ENCODE measurements around the gene ESR2. TPM values are rescaled to one million over a fixed set of nuclear protein-coding genes. Genes with fewer than 3 reads are reported as not detected.
A peak's percentile ranks its signal among the peaks of the same experiment; 100 is the strongest.

The ESR2 gene
- total RNA-seq, 5 donors from 2014 or later (not counting 1 experiment from before 2014, with no cell fraction given), result 0.20 to 0.70 (median 0.43) TPM; not detected in 1

DNA sequence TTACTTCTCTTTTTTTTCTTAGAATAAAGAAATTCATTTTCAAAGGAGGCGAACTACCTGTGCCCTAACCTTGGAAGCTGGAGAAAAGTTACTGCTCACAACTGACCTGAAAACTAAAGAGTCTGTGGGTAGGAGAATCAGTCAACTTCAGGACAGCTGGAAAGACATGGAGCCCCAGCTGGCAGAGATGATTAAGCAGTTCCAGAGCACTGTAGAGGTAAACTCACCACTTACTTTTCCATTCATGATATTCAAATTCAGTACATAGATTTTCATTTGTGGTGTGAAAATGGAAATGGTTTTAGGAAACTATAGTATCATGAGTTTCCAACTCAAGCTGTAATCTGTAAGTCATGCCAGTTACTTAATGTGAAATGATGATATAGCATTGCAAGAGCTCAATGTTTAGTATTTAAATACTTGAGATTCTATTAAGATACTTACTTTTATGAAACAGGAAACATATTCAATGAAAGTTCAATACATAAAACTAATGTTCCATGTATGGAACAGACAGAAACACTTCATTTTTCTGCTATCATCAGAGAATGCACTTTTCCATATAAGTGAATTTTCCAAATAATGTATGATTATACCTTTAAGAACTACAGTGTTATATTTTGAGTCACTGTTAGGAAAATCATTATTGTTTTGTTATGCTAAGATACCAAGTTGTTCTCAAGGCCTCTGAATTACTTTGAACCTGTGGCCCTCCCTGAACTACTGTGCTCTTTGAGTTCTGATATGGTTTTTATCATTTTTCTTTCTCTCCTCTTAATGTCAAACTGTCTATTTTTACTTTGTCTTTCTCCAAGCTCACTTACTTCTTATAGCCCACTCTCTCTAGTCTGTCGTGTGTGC is 119.0 kb downstream of the ESR2 start:
- no peaks in the 10 kb centered on the region for H3K4me1 ChIP-seq (ENCODE audit: control insufficient read depth in 1 of 2, extremely low read depth in 1 of 2, insufficient read depth in 2 of 2, low read length in 2 of 2)
- Mint-ChIP-seq H3K27me3 (no peaks in the 10 kb centered on the region), H3K9me3 (no peaks in the 10 kb centered on the region), H3K4me3 (no peak overlapping the region), H3K36me3 (peaks cover 62% of the 10 kb centered on the region), H3K4me1 (peaks cover 0 to 3% (median 0%) of the 10 kb centered on the region in 3 donors), H3K27ac (peak overlapping the region in 1 of 2 donors; percentile 22)
- no peaks in the 10 kb centered on the region for H3K27me3 ChIP-seq (replicated peaks in 1 of 2; ENCODE audit: control insufficient read depth in 2 of 2, extremely low read depth in 1 of 2, insufficient read depth in 2 of 2, low read length in 1 of 2)
- no peak overlapping the region for H3K4me3 ChIP-seq (ENCODE audit: control insufficient read depth in 1 of 2, extremely low read depth in 1 of 2, low read length in 1 of 2)
- WGBS (ENCODE audit: insufficient coverage), result no CpG with 5 or more reads among the region's 2 CpGs
- ATAC-seq (replicated peaks in 1 of 4) (no peak), DNase-seq (no peak)
- ChIA-PET CTCF (interaction anchor here in 1 of 2 donors (0.6 kb wide), 1 partner anchor 492 kb away, joined by 4 read pairs; no protein-coding TSS in a partner anchor), POLR2A (no interaction called here)
- H3K36me3 ChIP-seq (ENCODE audit: control insufficient read depth in 2 of 2, extremely low read depth in 1 of 2, insufficient read depth in 1 of 2, low read length in 1 of 2), result peaks cover 0 to 67% of the 10 kb centered on the region in 2 donors
- H3K9me3 ChIP-seq, result no peaks in the 10 kb centered on the region
- no peak overlapping the region for H3K27ac ChIP-seq (ENCODE audit: low read length)

DNA sequence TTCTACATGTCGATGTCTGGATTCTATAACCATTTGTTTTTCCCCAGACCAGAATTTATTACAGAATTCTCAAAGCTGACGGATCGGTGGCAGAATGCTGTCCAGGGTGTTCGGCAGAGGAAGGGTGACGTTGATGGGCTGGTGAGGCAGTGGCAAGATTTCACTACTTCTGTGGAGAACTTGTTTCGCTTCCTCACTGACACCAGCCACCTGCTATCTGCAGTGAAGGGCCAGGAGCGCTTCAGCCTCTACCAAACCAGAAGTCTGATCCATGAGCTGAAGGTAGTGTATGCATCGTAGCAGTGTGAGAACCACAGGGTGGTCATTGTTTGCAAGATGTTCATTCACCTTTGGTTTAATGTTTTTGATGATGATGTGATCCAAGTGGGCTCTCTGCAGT is 124.0 kb downstream of the ESR2 start:
- H3K27ac Mint-ChIP-seq, result no peak overlapping the region
- H3K36me3 Mint-ChIP-seq, result peaks cover 57% of the 10 kb centered on the region
- Histone ChIP-seq H3K27ac (ENCODE audit: low read length) (no peak overlapping the region), H3K9me3 (no peaks in the 10 kb centered on the region), H3K4me1 (ENCODE audit: control insufficient read depth in 1 of 2, extremely low read depth in 1 of 2, insufficient read depth in 2 of 2, low read length in 2 of 2) (no peaks in the 10 kb centered on the region), H3K36me3 (ENCODE audit: control insufficient read depth in 2 of 2, extremely low read depth in 1 of 2, insufficient read depth in 1 of 2, low read length in 1 of 2) (peaks cover 4 to 89% of the 10 kb centered on the region in 2 donors), H3K27me3 (replicated peaks in 1 of 2; ENCODE audit: control insufficient read depth in 2 of 2, extremely low read depth in 1 of 2, insufficient read depth in 2 of 2, low read length in 1 of 2) (no peaks in the 10 kb centered on the region), H3K4me3 (ENCODE audit: control insufficient read depth in 1 of 2, extremely low read depth in 1 of 2, low read length in 1 of 2) (no peak overlapping the region)
- DNase-seq (peak in 1 of 35 experiments; percentile 1), ATAC-seq (replicated peaks in 1 of 4) (no peak)
- CTCF ChIA-PET, result no interaction called here
- H3K4me1 Mint-ChIP-seq, result no peaks in the 10 kb centered on the region
- no peaks in the 10 kb centered on the region for H3K9me3 Mint-ChIP-seq
- H3K4me3 Mint-ChIP-seq, result no peak overlapping the region
- no peaks in the 10 kb centered on the region for H3K27me3 Mint-ChIP-seq
- 100% methylated on average over 1 of the region's 8 CpGs for WGBS (ENCODE audit: insufficient coverage)
- POLR2A ChIA-PET, result no interaction called here

DNA sequence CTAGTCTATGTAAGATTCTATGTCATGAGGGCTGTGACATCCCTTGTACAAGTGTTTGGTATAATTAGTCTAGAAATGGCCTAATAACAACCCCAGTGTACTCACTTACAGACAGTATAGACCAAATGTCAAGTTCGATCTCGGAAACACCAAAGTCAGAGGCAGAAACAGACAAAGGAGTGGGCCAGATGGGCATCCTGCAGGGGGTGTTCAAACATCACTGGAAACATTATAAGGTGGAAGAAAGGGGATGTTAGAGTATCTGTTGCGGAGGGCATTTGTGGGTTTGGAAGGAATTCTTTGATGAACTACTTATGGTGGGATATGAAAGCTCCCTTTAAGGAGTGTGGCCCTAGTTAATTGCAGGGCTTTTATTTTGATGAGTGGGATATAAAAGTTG is 134.6 kb downstream of the ESR2 start:
- H3K36me3 ChIP-seq (ENCODE audit: control insufficient read depth in 2 of 2, extremely low read depth in 1 of 2, insufficient read depth in 1 of 2, low read length in 1 of 2), result peaks cover 6 to 76% of the 10 kb centered on the region in 2 donors
- DNase-seq (no peak), ATAC-seq (replicated peaks in 1 of 4) (no peak)
- CTCF ChIA-PET, result interaction anchor here in 1 of 2 donors (0.6 kb wide), 1 partner anchor 380 kb away, joined by 3 read pairs; no protein-coding TSS in a partner anchor
- Mint-ChIP-seq H3K27me3 (no peaks in the 10 kb centered on the region), H3K27ac (no peak overlapping the region), H3K4me3 (no peak overlapping the region), H3K36me3 (peaks cover 77% of the 10 kb centered on the region), H3K9me3 (no peaks in the 10 kb centered on the region), H3K4me1 (no peaks in the 10 kb centered on the region)
- no peaks in the 10 kb centered on the region for H3K4me1 ChIP-seq (ENCODE audit: control insufficient read depth in 1 of 2, extremely low read depth in 1 of 2, insufficient read depth in 2 of 2, low read length in 2 of 2)
- peaks cover 2% of the 10 kb centered on the region for H3K9me3 ChIP-seq
- POLR2A ChIA-PET, result no interaction called here
- no peaks in the 10 kb centered on the region for H3K27me3 ChIP-seq (replicated peaks in 1 of 2; ENCODE audit: control insufficient read depth in 2 of 2, extremely low read depth in 1 of 2, insufficient read depth in 2 of 2, low read length in 1 of 2)
- H3K27ac ChIP-seq (ENCODE audit: low read length), result no peak overlapping the region
- H3K4me3 ChIP-seq (ENCODE audit: control insufficient read depth in 1 of 2, extremely low read depth in 1 of 2, low read length in 1 of 2), result no peak overlapping the region
- WGBS (ENCODE audit: insufficient coverage), result 100% methylated on average over 1 of the region's 3 CpGs

DNA sequence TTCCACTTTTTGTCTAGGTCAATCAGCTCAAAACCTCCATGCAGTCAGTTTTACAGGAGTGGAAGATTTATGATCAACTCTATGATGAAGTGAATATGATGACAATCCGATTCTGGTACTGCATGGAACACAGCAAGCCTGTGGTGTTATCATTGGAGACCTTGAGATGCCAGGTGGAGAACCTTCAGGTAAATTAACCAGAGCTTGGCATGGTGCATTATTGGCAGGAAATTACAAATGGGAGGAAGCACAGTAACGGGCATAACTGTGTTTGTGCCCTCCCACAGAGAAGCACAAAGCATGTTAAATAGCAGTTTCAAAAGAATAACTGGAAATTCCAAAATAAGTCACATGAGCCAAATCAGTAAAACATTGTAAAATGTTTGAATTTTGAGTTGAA is 135.6 kb downstream of the ESR2 start:
- CTCF ChIA-PET, result no interaction called here
- no peak overlapping the region for H3K27ac ChIP-seq (ENCODE audit: low read length)
- peaks cover 79% of the 10 kb centered on the region for H3K36me3 Mint-ChIP-seq
- H3K4me1 Mint-ChIP-seq, result no peaks in the 10 kb centered on the region
- POLR2A ChIA-PET, result no interaction called here
- H3K4me3 Mint-ChIP-seq, result no peak overlapping the region
- DNase-seq (no peak), ATAC-seq (replicated peaks in 1 of 4) (no peak)
- peaks cover 4 to 80% of the 10 kb centered on the region in 2 donors for H3K36me3 ChIP-seq (ENCODE audit: control insufficient read depth in 2 of 2, extremely low read depth in 1 of 2, insufficient read depth in 1 of 2, low read length in 1 of 2)
- WGBS (ENCODE audit: insufficient coverage), result 100% methylated on average over 1 of the region's 2 CpGs
- H3K4me3 ChIP-seq (ENCODE audit: control insufficient read depth in 1 of 2, extremely low read depth in 1 of 2, low read length in 1 of 2), result no peak overlapping the region
- no peaks in the 10 kb centered on the region for H3K4me1 ChIP-seq (ENCODE audit: control insufficient read depth in 1 of 2, extremely low read depth in 1 of 2, insufficient read depth in 2 of 2, low read length in 2 of 2)
- no peaks in the 10 kb centered on the region for H3K27me3 Mint-ChIP-seq
- no peaks in the 10 kb centered on the region for H3K9me3 Mint-ChIP-seq
- H3K27me3 ChIP-seq (replicated peaks in 1 of 2; ENCODE audit: control insufficient read depth in 2 of 2, extremely low read depth in 1 of 2, insufficient read depth in 2 of 2, low read length in 1 of 2), result no peaks in the 10 kb centered on the region
- H3K27ac Mint-ChIP-seq, result no peak overlapping the region
- H3K9me3 ChIP-seq, result peaks cover 2% of the 10 kb centered on the region

DNA sequence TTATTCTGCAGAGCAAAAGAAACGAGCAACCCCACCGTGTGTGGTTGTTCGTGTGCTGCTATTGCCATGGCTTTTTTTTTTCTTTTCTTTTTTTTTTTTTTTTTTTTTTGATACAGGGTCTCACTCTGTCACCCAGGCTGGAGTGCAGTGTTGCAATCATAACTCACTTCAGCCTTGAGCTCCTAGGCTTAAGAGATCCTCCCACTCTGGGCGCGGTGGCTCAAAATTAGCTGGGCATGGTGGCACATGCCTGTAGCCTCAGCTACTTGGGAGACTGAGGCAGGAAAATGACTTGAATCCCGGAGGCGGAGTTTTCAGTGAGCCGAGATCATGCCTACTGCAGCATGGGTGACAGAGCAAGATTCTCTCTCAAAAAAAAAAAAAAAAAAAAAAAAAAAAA is 144.2 kb downstream of the ESR2 start:
- H3K27me3 Mint-ChIP-seq, result no peaks in the 10 kb centered on the region
- CTCF ChIA-PET, result interaction anchor here (0.6 to 0.7 kb wide), 3 partner anchors 91 to 529 kb away, joined by 5 to 7 read pairs (median 6); no protein-coding TSS in a partner anchor
- 100% methylated on average over 1 of the region's 8 CpGs for WGBS (ENCODE audit: insufficient coverage)
- peaks cover 57% of the 10 kb centered on the region for H3K36me3 Mint-ChIP-seq
- no peak for ATAC-seq (replicated peaks in 1 of 4)
- no peak overlapping the region for H3K4me3 Mint-ChIP-seq
- POLR2A ChIA-PET, result interaction anchor here in 1 of 2 donors (0.6 kb wide), 1 partner anchor 114 kb away, joined by 7 read pairs; no protein-coding TSS in a partner anchor
- peaks cover under 1% of the 10 kb centered on the region for H3K9me3 ChIP-seq
- H3K27ac ChIP-seq (ENCODE audit: low read length), result no peak overlapping the region
- H3K4me3 ChIP-seq (ENCODE audit: control insufficient read depth in 1 of 2, extremely low read depth in 1 of 2, low read length in 1 of 2), result no peak overlapping the region
- H3K9me3 Mint-ChIP-seq, result no peaks in the 10 kb centered on the region
- no peak for DNase-seq
- no peaks in the 10 kb centered on the region for H3K27me3 ChIP-seq (replicated peaks in 1 of 2; ENCODE audit: control insufficient read depth in 2 of 2, extremely low read depth in 1 of 2, insufficient read depth in 2 of 2, low read length in 1 of 2)
- H3K4me1 Mint-ChIP-seq, result no peaks in the 10 kb centered on the region
- H3K4me1 ChIP-seq (ENCODE audit: control insufficient read depth in 1 of 2, extremely low read depth in 1 of 2, insufficient read depth in 2 of 2, low read length in 2 of 2), result no peaks in the 10 kb centered on the region
- peaks cover 14 to 62% of the 10 kb centered on the region in 2 donors for H3K36me3 ChIP-seq (ENCODE audit: control insufficient read depth in 2 of 2, extremely low read depth in 1 of 2, insufficient read depth in 1 of 2, low read length in 1 of 2)
- H3K27ac Mint-ChIP-seq, result no peak overlapping the region

DNA sequence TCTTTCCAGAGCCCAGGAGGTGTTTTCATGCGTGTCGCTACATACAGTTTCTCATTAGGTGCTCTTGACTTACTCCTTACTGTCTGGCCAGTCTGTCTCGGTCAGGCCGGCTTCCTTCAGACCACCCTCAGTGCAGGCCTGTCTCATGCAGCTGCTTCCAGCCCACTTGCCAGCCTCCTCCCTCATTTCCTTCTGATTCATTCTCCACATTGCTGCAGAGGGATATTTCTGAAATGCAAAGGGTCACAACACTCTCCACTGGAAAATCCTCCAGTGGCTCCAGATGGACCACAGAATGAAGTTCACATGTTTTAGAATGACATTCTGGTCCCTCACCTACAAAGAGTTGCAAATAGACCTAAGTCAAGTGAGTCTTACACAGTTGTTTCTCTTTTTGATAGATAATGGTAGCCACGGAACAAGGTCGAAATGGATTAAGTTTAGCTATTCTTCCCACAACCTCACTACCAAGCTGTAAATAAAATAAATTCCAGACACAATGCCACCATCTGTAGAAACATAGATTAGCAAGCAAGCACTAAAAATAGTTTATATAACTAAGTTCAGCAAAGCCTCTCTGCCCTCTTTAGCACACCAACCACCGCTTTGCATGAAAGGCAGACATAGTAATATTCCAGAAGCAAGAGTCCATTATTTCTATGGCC is 146.9 kb downstream of the ESR2 start:
- no peak for DNase-seq
- Mint-ChIP-seq H3K4me3 (no peak overlapping the region), H3K36me3 (peaks cover 55% of the 10 kb centered on the region), H3K9me3 (no peaks in the 10 kb centered on the region), H3K27me3 (no peaks in the 10 kb centered on the region), H3K4me1 (no peaks in the 10 kb centered on the region), H3K27ac (no peak overlapping the region)
- ChIA-PET CTCF (no interaction called here), POLR2A (interaction anchor here in 1 of 2 donors (0.7 kb wide), 1 partner anchor 606 kb away, joined by 3 read pairs; no protein-coding TSS in a partner anchor)
- no peak for ATAC-seq (replicated peaks in 1 of 4)
- 94% methylated on average over 4 of the region's 7 CpGs for WGBS (ENCODE audit: insufficient coverage)
- no peaks in the 10 kb centered on the region for H3K9me3 ChIP-seq
- H3K27ac ChIP-seq (ENCODE audit: low read length), result no peak overlapping the region
- H3K4me1 ChIP-seq (ENCODE audit: control insufficient read depth in 1 of 2, extremely low read depth in 1 of 2, insufficient read depth in 2 of 2, low read length in 2 of 2), result no peaks in the 10 kb centered on the region
- no peaks in the 10 kb centered on the region for H3K27me3 ChIP-seq (replicated peaks in 1 of 2; ENCODE audit: control insufficient read depth in 2 of 2, extremely low read depth in 1 of 2, insufficient read depth in 2 of 2, low read length in 1 of 2)
- no peak overlapping the region for H3K4me3 ChIP-seq (ENCODE audit: control insufficient read depth in 1 of 2, extremely low read depth in 1 of 2, low read length in 1 of 2)
- peaks cover 14 to 61% of the 10 kb centered on the region in 2 donors for H3K36me3 ChIP-seq (ENCODE audit: control insufficient read depth in 2 of 2, extremely low read depth in 1 of 2, insufficient read depth in 1 of 2, low read length in 1 of 2)

Data from T-cell (primary cell).